Vagina (tissue), 2 donors: ENCODE measurements around the gene TYR.

ENCODE experiments used
- POLR2AphosphoS5 ChIP-seq, 2 donors: sonication (generic); formaldehyde crosslinking; IDR thresholded peaks; one replicate each; pipeline ENCODE4 v1.9.0; 2017; ENCODE audit warnings: antibody characterized with exemption in 2 of 2, mild to moderate bottlenecking in 2 of 2, low read depth in 1 of 2; ENCODE audit not compliant: insufficient read depth in 1 of 2
- TF ChIP-seq, protein P1 (sequence below), 3 experiments: fragments of 450-650 bp in 2 of 3; fragments of 200-600 bp in 1 of 3; sonication (generic) in 1 of 3; IDR thresholded peaks; one replicate each; pipeline ENCODE4 v1.5.1; 2017 to 2019; ENCODE audit warnings: antibody characterized with exemption in 3 of 3, mild to moderate bottlenecking in 2 of 3, moderate library complexity in 2 of 3

- no peak for TF ChIP-seq POLR2AphosphoS5 (IDR thresholded peaks at IDR 0.05; ENCODE audit: insufficient read depth in 1 of 2, low read depth in 1 of 2)
- TF ChIP-seq, protein P1, sequence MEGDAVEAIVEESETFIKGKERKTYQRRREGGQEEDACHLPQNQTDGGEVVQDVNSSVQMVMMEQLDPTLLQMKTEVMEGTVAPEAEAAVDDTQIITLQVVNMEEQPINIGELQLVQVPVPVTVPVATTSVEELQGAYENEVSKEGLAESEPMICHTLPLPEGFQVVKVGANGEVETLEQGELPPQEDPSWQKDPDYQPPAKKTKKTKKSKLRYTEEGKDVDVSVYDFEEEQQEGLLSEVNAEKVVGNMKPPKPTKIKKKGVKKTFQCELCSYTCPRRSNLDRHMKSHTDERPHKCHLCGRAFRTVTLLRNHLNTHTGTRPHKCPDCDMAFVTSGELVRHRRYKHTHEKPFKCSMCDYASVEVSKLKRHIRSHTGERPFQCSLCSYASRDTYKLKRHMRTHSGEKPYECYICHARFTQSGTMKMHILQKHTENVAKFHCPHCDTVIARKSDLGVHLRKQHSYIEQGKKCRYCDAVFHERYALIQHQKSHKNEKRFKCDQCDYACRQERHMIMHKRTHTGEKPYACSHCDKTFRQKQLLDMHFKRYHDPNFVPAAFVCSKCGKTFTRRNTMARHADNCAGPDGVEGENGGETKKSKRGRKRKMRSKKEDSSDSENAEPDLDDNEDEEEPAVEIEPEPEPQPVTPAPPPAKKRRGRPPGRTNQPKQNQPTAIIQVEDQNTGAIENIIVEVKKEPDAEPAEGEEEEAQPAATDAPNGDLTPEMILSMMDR (IDR thresholded peaks at IDR 0.05): no peak
These were observed 90.1 kb downstream of the TYR start for GRCh38 chr11:89267660-89268302.
